Central memory CD8-positive, alpha-beta T cell (primary cell): ENCODE measurements around the gene CNGB1.

Experiments
- ATAC-seq: fragments of 150-1000 bp; cut with Tn5 transposase; replicated peaks from 2 replicates; pipeline ENCODE4 v1.10.0; 2022; ENCODE audit warnings: mild to moderate bottlenecking, moderate FRiP score, moderate number of reproducible peaks; ENCODE audit not compliant: poor library complexity, severe bottlenecking; ENCODE audit errors: extremely low read depth
- DNase-seq, 2 donors: peaks; one replicate each; pipeline ENCODE4 v3.0.0; 2021; ENCODE audit warnings: low spot score in 2 of 2
- H3K27ac Mint-ChIP-seq: one replicate; pipeline ENCODE4 v1.8.0; 2022; ENCODE audit warnings: low read depth, mild to moderate bottlenecking, moderate library complexity, mixed read lengths
- H3K27me3 Mint-ChIP-seq: one replicate; pipeline ENCODE4 v1.8.0; 2022; ENCODE audit warnings: mixed read lengths
- H3K36me3 Mint-ChIP-seq: one replicate; pipeline ENCODE4 v1.8.0; 2022; ENCODE audit warnings: mild to moderate bottlenecking, moderate library complexity, mixed read lengths; ENCODE audit not compliant: insufficient read depth
- H3K4me1 Mint-ChIP-seq: one replicate; pipeline ENCODE4 v1.8.0; 2022; ENCODE audit warnings: mixed read lengths
- H3K4me3 Mint-ChIP-seq: one replicate; pipeline ENCODE4 v1.8.0; 2022; ENCODE audit warnings: mild to moderate bottlenecking, moderate library complexity, mixed read lengths
- H3K9me3 Mint-ChIP-seq: one replicate; pipeline ENCODE4 v1.8.0; 2022; ENCODE audit warnings: mixed read lengths

Gene CNGB1

DNA sequence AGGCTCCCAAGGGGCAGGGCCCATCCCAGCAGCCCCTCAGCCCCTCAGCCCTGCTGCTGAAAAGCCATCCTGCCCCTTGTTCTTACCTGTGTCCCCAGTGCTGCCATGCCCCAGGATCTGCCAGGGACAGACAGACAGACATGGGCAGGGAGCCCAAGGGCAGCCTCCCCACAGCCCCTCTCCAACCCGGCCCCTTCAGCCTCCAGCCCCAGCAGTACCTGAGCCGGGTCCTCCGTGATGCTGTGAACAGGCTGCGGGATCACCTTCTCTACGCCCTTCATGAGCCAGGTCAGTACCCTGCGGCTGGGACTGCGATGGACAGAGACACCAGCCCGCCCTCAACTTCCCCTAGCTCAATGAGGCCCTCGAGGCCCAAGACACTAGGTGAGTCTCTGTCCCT lies 8.2 kb downstream of the CNGB1 start:
- H3K4me1 Mint-ChIP-seq, result no peaks in the 10 kb centered on the region
- ATAC-seq (no peak), DNase-seq (no peak)
- no peak overlapping the region for H3K4me3 Mint-ChIP-seq
- peaks cover 9% of the 10 kb centered on the region for H3K27me3 Mint-ChIP-seq
- peak overlapping the region; percentile 49 for H3K27ac Mint-ChIP-seq
- no peaks in the 10 kb centered on the region for H3K9me3 Mint-ChIP-seq
- H3K36me3 Mint-ChIP-seq, result no peaks in the 10 kb centered on the region

DNA sequence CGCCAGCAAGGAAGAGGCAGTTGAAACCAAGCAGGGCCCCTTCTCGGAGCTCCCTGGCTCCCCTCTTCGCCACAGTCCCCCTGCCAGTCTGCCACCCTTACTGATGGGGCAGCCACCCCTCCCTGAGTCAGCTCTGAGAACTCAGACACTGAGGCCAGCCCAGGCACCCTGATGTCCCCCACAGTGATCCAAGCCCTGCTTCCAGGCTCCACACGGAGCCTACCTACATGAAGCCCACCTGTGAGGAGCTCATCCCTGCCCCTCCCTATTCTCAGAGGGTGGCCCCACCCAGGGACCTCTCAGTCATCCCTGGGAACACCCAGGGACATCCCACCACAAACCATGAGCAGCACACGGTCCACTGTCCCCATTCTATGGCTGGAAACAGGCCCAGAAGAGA lies 8.9 kb downstream of the CNGB1 start:
- H3K4me1 Mint-ChIP-seq, result no peaks in the 10 kb centered on the region
- no peak overlapping the region for H3K27ac Mint-ChIP-seq
- no peak overlapping the region for H3K4me3 Mint-ChIP-seq
- peaks cover 9% of the 10 kb centered on the region for H3K27me3 Mint-ChIP-seq
- H3K36me3 Mint-ChIP-seq, result no peaks in the 10 kb centered on the region
- ATAC-seq (no peak), DNase-seq (no peak)
- no peaks in the 10 kb centered on the region for H3K9me3 Mint-ChIP-seq

DNA sequence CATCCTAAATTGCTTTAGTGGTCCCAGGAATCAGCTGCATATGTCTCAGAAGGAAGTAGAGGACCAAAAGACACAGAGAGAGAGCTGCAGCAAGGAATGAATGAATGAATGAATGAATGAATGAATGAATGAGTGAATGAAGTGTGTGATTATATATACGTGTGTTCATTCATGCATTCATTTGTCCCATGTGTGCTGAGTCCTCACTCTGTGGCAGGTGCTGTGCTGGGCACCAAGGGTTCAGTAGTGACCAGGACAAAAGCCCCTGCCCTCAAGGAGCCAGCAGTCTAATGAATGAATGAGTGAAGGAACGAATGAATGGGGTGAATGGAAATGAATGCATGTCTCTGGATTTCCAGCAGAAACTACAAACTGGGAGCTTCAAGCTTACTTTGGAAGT lies 9.4 kb downstream of the CNGB1 start:
- ATAC-seq (no peak), DNase-seq (no peak)
- H3K9me3 Mint-ChIP-seq, result no peaks in the 10 kb centered on the region
- peaks cover 9% of the 10 kb centered on the region for H3K27me3 Mint-ChIP-seq
- no peak overlapping the region for H3K4me3 Mint-ChIP-seq
- H3K4me1 Mint-ChIP-seq, result no peaks in the 10 kb centered on the region
- H3K36me3 Mint-ChIP-seq, result no peaks in the 10 kb centered on the region
- no peak overlapping the region for H3K27ac Mint-ChIP-seq

DNA sequence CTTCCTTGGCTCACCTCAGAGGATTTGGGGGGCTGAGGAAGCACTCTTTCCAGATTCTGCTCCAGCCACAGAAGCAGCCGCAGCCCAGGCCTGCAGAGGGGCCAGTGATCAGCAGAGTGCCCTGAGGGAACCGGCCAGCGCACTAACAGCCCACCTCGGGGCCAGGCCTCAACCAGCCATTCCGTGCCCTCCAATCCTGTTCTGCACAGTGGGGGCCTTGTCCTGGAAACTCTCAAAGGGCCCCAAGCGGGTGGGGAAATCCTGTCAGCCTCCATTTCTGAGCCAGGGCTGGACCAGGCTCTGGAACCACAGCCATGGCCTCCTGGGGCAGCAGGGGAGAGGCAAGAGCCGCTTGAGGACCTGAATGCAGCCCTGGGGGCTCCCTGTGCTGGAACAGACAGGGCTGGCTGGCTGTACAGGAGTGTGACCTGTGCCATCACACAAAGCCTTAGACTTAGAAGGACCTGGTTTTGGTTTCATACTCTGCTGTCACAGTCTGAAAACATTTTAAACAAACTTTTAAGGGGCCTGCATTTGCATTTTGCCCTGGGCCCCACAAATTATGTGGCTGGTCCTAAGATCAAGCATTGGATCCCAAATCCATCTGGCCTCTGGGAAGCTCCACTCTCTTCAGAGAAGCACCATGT lies 10.0 kb downstream of the CNGB1 start:
- no peak for DNase-seq
- no peaks in the 10 kb centered on the region for H3K4me1 Mint-ChIP-seq
- H3K4me3 Mint-ChIP-seq, result no peak overlapping the region
- ATAC-seq, result no peak
- H3K36me3 Mint-ChIP-seq, result no peaks in the 10 kb centered on the region
- peaks cover 9% of the 10 kb centered on the region for H3K27me3 Mint-ChIP-seq
- H3K9me3 Mint-ChIP-seq, result no peaks in the 10 kb centered on the region
- no peak overlapping the region for H3K27ac Mint-ChIP-seq

DNA sequence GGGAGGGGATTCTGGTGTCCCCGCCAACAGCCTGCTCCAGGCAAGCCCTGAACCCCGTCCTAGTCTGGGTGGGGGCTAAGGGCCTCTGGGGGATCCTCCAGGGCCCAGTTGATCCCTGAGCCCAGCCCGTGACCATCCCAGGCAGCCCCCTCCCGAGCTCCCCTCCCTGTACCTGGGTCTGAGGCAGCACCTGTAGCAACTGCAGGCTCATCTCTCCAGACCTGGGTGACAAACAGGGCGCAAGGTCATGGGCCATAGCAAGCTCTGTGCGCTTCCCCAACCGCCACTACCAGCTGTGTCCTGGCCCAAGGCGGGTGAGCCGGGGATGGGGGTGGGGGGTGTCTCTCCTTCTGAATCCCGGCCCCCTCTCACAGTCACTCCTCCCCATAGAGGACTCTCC lies 10.6 kb downstream of the CNGB1 start:
- DNase-seq (no peak), ATAC-seq (no peak)
- H3K27ac Mint-ChIP-seq, result no peak overlapping the region
- no peak overlapping the region for H3K4me3 Mint-ChIP-seq
- no peaks in the 10 kb centered on the region for H3K9me3 Mint-ChIP-seq
- H3K4me1 Mint-ChIP-seq, result no peaks in the 10 kb centered on the region
- H3K27me3 Mint-ChIP-seq, result peaks cover 9% of the 10 kb centered on the region
- H3K36me3 Mint-ChIP-seq, result no peaks in the 10 kb centered on the region

DNA sequence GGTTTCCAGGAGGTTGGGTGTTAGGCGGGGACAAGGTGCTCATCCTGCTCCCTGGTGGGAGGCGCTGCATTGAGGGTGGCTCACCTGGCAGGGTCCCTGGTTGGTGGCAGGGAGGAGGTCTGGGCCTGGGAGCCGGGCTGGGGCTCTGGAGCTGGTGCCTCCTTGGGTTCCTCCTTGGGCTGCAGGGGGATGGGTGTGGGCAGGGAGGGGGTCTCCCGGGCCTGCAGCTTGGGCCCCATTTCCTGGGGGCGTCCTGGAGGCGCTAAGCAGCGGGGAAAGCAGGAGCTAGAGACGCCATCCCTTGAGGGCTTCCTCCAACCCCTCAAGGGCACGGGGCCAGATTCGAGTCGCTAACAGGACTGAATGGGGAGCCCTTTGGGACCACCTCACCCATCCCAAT lies 11.1 kb downstream of the CNGB1 start:
- no peaks in the 10 kb centered on the region for H3K4me1 Mint-ChIP-seq

DNA sequence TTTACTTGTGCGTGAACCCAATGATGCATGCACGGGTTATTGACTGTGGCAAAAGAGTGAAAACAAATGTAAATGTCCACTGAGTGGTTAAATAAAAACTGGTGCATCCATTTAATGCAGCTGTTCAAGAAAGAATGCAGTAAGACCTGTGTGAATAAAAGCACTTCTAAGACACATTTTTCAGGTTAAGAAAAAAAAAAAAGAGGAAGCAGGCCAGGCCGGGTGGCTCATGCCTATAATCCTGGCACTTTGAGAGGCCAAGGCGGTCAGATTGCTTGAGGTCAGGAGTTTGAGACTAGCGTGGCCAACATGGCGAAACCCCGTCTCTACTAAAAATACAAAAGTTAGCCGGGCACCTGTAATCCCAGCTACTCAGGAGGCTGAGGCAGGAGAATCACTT lies 11.8 kb downstream of the CNGB1 start:
- no peaks in the 10 kb centered on the region for H3K4me1 Mint-ChIP-seq
- no peaks in the 10 kb centered on the region for H3K9me3 Mint-ChIP-seq
- H3K27me3 Mint-ChIP-seq, result peaks cover 9% of the 10 kb centered on the region
- no peak overlapping the region for H3K4me3 Mint-ChIP-seq
- no peaks in the 10 kb centered on the region for H3K36me3 Mint-ChIP-seq
- no peak for ATAC-seq
- no peak overlapping the region for H3K27ac Mint-ChIP-seq
- no peak for DNase-seq

More for the DNA sequence above, 11.1 kb downstream of the CNGB1 start:
- no peak for DNase-seq
- Mint-ChIP-seq H3K27ac (no peak overlapping the region), H3K36me3 (no peaks in the 10 kb centered on the region), H3K27me3 (peaks cover 9% of the 10 kb centered on the region), H3K9me3 (no peaks in the 10 kb centered on the region), H3K4me3 (no peak overlapping the region)
- ATAC-seq, result no peak

DNA sequence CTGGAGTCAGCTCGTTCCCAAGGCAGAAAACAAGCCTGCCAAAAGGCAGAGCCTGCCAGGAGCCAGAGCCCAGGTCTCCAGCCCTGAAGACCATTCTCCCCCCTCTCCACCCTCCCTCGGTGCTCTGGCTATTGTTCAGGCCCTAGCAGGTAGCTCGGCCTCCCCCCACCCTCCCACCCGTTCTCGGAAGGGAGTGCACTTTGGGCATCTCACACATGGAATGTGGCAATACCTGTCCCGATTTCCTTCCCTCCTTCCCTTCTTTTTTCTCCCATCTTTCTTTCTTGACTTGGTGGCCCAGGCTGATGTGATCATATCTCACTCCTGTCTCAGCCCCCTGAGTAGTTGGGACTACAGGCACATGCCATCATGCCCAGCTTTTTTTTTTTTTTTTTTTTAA lies 12.4 kb downstream of the CNGB1 start:
- peaks cover 9% of the 10 kb centered on the region for H3K27me3 Mint-ChIP-seq
- H3K4me3 Mint-ChIP-seq, result no peak overlapping the region

DNA sequence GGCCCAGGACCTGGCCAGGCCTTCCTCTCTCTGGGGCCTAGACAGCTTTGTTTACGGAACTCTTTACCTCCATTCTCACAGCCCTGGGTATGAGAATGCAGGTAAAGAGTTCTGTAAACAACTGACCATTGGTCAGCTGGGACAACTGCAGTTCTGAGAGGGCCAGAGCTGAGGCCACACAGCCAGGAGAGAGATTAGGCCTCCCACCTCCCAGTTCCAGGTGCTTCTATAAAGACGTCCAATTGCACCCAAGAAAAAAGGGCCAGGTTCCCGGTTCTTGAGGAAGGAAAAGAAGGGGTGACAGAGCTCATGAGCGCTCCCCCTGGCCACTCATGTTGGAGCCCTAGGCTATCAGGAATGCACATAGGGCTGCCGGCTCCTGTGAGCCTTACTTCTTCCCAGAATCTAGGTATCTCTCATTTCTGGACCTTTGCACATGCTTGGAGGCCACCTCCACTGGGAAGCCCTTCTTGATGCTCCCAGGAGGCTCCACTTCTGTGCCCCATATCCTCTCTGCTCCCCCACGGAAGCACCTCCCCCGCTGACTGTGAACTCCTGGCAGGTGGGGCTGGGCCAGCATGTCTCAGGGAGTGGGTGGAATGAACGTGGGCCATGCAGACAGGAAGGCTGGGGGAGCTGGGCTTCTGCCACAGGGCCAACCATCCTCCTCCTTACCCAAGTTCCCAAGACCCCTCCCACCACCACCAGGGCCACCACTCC lies 13.1 kb downstream of the CNGB1 start:
- ATAC-seq (no peak), DNase-seq (no peak)
- peaks cover 9% of the 10 kb centered on the region for H3K27me3 Mint-ChIP-seq
- H3K4me1 Mint-ChIP-seq, result no peaks in the 10 kb centered on the region
- no peaks in the 10 kb centered on the region for H3K36me3 Mint-ChIP-seq
- no peak overlapping the region for H3K27ac Mint-ChIP-seq
- H3K4me3 Mint-ChIP-seq, result no peak overlapping the region
- no peaks in the 10 kb centered on the region for H3K9me3 Mint-ChIP-seq

More for the DNA sequence above, 12.4 kb downstream of the CNGB1 start:
- Mint-ChIP-seq H3K9me3 (no peaks in the 10 kb centered on the region), H3K27ac (no peak overlapping the region), H3K4me1 (no peaks in the 10 kb centered on the region), H3K36me3 (no peaks in the 10 kb centered on the region)
- DNase-seq (no peak), ATAC-seq (no peak)

DNA sequence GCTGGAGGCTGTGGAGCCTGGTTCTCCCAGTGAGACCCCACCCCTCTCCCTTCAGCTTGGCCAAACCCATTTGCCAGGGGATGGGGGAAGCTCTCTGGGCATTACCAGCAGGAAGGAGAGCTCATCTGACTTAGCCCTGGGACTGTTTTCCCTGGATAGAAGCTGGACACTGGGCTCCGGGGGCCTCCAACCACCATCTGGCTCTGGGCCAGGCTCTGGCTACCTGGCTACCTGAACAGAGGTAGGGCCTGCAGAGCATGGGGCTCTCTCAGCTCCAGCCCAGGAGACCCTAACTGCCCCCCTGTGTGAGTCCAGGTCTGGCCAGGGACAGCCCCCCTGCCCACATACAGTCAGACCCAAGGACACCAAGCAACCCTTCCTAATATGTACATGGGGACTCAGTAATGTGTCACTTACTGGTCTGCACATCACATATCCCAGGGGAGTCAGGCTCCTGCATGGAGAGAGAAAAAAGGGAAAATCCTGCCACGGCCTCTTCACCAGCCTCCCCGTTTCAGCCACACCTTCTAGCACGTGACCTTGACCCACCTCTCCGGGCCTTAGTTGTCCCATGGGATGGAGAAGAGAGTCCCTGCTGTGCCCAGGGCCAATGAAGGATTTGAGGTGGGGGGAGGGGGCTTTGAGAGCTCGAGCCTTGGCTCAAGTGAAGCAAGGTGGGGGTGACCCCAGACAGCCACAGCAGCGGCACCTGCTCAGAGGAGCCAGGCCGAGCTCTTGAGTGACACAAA lies 13.8 kb downstream of the CNGB1 start:
- H3K27ac Mint-ChIP-seq, result no peak overlapping the region

DNA sequence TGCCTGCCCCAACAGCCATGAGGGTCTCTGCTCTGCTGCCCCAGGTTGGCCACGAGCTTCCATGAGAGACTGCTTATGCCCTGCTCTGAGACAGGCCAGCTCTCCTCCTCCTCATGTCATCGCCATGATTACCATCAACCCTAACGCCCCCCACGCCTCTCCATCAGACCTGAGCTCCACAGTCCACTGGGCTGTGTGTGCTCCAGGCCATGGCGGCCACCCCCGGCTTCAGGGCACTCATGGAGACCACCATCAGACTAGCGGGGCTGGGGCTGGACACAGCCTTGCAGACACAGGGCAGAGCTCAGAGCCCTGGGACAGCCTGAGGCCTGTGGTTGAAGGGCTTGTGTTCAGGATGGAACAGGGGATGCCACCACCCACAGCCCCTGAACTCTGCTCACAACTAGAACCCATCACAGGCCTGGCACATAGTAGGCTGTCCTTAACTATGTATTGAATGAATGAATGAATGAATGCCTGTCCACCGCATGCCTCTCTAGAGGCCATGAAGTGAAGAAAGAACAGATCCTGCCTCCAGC lies 14.6 kb downstream of the CNGB1 start:
- peaks cover 19% of the 10 kb centered on the region for H3K27me3 Mint-ChIP-seq
- ATAC-seq (no peak), DNase-seq (no peak)
- no peak overlapping the region for H3K4me3 Mint-ChIP-seq
- H3K27ac Mint-ChIP-seq, result no peak overlapping the region
- H3K36me3 Mint-ChIP-seq, result no peaks in the 10 kb centered on the region
- H3K9me3 Mint-ChIP-seq, result no peaks in the 10 kb centered on the region
- no peaks in the 10 kb centered on the region for H3K4me1 Mint-ChIP-seq

More for the DNA sequence above, 13.8 kb downstream of the CNGB1 start:
- DNase-seq (no peak), ATAC-seq (no peak)
- Mint-ChIP-seq H3K4me1 (no peaks in the 10 kb centered on the region), H3K36me3 (no peaks in the 10 kb centered on the region), H3K4me3 (no peak overlapping the region), H3K9me3 (no peaks in the 10 kb centered on the region), H3K27me3 (peaks cover 12% of the 10 kb centered on the region)

DNA sequence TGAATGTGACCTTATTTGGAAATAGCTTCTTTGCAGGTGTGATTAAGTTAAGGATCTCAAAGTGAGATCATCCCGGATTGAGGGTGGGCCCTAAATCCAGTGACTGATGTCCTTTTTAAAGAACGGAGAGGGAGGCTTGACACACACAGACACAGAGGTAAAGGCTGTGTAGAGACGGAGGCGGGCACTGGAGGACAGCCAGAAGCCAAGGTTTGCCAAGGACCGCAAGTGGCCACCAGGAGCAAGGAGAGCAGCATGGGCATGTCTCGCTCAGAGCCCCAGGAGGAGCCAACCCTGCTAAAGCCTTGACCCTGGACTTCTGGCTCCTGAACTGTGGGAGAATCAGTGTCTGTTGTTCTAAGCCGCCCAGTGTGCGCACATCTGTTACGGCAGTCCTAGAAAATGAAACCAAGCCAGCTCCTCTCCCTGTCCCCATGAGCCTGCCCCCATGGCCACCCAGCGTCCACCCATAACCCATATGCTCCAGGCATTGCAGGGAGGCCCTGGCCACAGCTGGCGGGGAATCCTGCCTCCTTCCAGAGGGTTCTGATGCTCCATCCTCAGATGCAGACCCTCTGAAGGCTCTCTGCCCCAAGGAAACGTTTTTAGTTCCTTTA lies 15.2 kb downstream of the CNGB1 start:
- no peaks in the 10 kb centered on the region for H3K4me1 Mint-ChIP-seq
- H3K27ac Mint-ChIP-seq, result no peak overlapping the region
- H3K9me3 Mint-ChIP-seq, result no peaks in the 10 kb centered on the region
- no peak overlapping the region for H3K4me3 Mint-ChIP-seq
- no peak for DNase-seq
- peaks cover 19% of the 10 kb centered on the region for H3K27me3 Mint-ChIP-seq
- no peaks in the 10 kb centered on the region for H3K36me3 Mint-ChIP-seq
- ATAC-seq, result no peak
